Stomach (tissue), 9 donors: Measurements from ENCODE around the gene PAQR5. TPM values are rescaled to one million over a fixed set of nuclear protein-coding genes. Genes with fewer than 3 reads are reported as not detected.
A peak's percentile ranks its signal among the peaks of the same experiment; 100 is the strongest.

Experiments
- DNase-seq, 2 donors: peaks; one replicate each; pipeline versions ENCODE4 v3.0.0 to v3.0.0-alpha.2; 2013 to 2019
- H3K27ac ChIP-seq, 5 donors: fragments of 200-600 bp in 4 of 5; sonication (generic) in 4 of 5; one replicate each; pipeline ENCODE4 v1.5.1; 2013 to 2019; ENCODE audit warnings: mild to moderate bottlenecking in 1 of 5, moderate library complexity in 1 of 5
- H3K27me3 ChIP-seq, 3 donors: fragments of 200-600 bp; sonication (generic); one replicate each; pipeline ENCODE4 v1.5.1; 2017 to 2019; ENCODE audit warnings: mixed run types in 1 of 3
- H3K36me3 ChIP-seq, 4 donors: fragments of 200-600 bp; sonication (generic); 1 replicate in 3 of 4; 2 replicates in 1 of 4; pipeline ENCODE4 v1.5.1; 2016 to 2019
- H3K4me1 ChIP-seq, 4 donors: fragments of 200-600 bp; sonication (generic); one replicate each; pipeline ENCODE4 v1.5.1; 2016 to 2019
- H3K4me3 ChIP-seq, 4 donors: fragments of 200-600 bp; sonication (generic) in 3 of 4; one replicate each; pipeline ENCODE4 v1.5.1; 2016 to 2019; ENCODE audit warnings: mild to moderate bottlenecking in 1 of 4
- H3K9me3 ChIP-seq, 4 donors: fragments of 200-600 bp; sonication (generic); one replicate each; pipeline ENCODE4 v1.5.1; 2016 to 2019
- CTCF ChIP-seq, 7 experiments: fragments of 450-650 bp in 4 of 7; fragments of 200-600 bp in 3 of 7; sonication (generic) in 3 of 7; IDR thresholded peaks; one replicate each; pipeline ENCODE4 v1.5.1; 2016 to 2019; ENCODE audit warnings: antibody characterized with exemption in 7 of 7, control low read depth in 2 of 7, mild to moderate bottlenecking in 1 of 7
- EP300 ChIP-seq: sonication (generic); formaldehyde crosslinking; IDR thresholded peaks from one replicate; pipeline ENCODE4 v1.6.1; 2017; ENCODE audit warnings: antibody characterized with exemption
- POLR2A ChIP-seq, 4 donors: fragments of 450-650 bp; IDR thresholded peaks; one replicate each; pipeline ENCODE4 v1.6.1; 2016; ENCODE audit warnings: antibody characterized with exemption in 4 of 4, control low read depth in 2 of 4, mild to moderate bottlenecking in 1 of 4, moderate library complexity in 1 of 4
- POLR2AphosphoS5 ChIP-seq, 3 donors: sonication (generic); formaldehyde crosslinking; IDR thresholded peaks; one replicate each; pipeline ENCODE4 v1.6.1; 2016; ENCODE audit warnings: antibody characterized with exemption in 3 of 3
- WGBS, 5 donors: extraction: QIAGEN DNeasy Blood & Tissue Kit in 3 of 5; methylation state at CpG; one replicate each; pipeline versions ENCODE4 v1.1.5 to v1.1.7; 2013 to 2018; 5-methylcytosine and 5-hydroxymethylcytosine counted together
- intact Hi-C: fragments of 100-400 bp; cut with DNase I; formaldehyde crosslinking; loops from one replicate; pipeline ENCODE4 v1.15.1; 2023; ENCODE audit warnings: low total_unique reads
- polyA plus RNA-seq, 3 donors: library from polyadenylated mRNA; stranded (reverse); fragments of 200-250 nt; gene quantifications; one replicate each; pipeline ENCODE4 v1.2.3, GENCODE V29; 2013
- total RNA-seq, 5 donors: library from RNA; depleted of rRNA; stranded (reverse); fragments of >200 nt; gene quantifications; one replicate each; pipeline versions ENCODE4 v1.1.0 to v1.2.3, GENCODE V29; 2014 to 2016
- donor health status: healthy with polysubstance abuse.
- donor health status: Bipolar disorder and iron deficiency.
- donor health status: healthy.

PAQR5 gene
- total and polyA plus RNA-seq, 8 donors = 3.6 to 37.9 (median 7.5) TPM; not detected in 1

- Histone ChIP-seq H3K4me1 (peaks cover 11 to 23% (median 18%) of the 10 kb centered on the region in 4 donors), H3K27ac (no peak overlapping the region), H3K36me3 (no peaks in the 10 kb centered on the region), H3K27me3 (no peaks in the 10 kb centered on the region), H3K4me3 (no peak overlapping the region), H3K9me3 (no peaks in the 10 kb centered on the region)
- intact Hi-C loops = no loop called here
- TF ChIP-seq EP300 (no peak), POLR2AphosphoS5 (IDR thresholded peaks at IDR 0.05) (no peak), CTCF (IDR thresholded peaks at IDR 0.05) (no peak), POLR2A (IDR thresholded peaks at IDR 0.05) (no peak)
- DNase-seq = no peak
Observed at GRCh38 chr15:69412274-69412673, 113.6 kb downstream of the PAQR5 start.

- Histone ChIP-seq H3K9me3 (no peaks in the 10 kb centered on the region), H3K4me1 (peaks cover 11 to 23% (median 18%) of the 10 kb centered on the region in 4 donors), H3K4me3 (no peak overlapping the region), H3K27me3 (no peaks in the 10 kb centered on the region), H3K36me3 (no peaks in the 10 kb centered on the region), H3K27ac (no peak overlapping the region)
- TF ChIP-seq EP300 (no peak), CTCF (IDR thresholded peaks at IDR 0.05) (no peak), POLR2A (IDR thresholded peaks at IDR 0.05) (no peak)
- WGBS, 5 donors = 62 to 83% (median 68%) methylated on average over 1 of the region's 1 CpG
- DNase-seq = no peak
- intact Hi-C loops = no loop called here
Observed at GRCh38 chr15:69412701-69413100, 114.0 kb downstream of the PAQR5 start.

- 1 to 4% (median 2%) methylated on average over 31 to 78 of the region's 78 CpGs for WGBS, 5 donors
- TF ChIP-seq CTCF (IDR thresholded peaks at IDR 0.05) = no peak
- TF ChIP-seq EP300 = no peak
- peak in 1 of 3 donors; percentile 66 for TF ChIP-seq POLR2AphosphoS5 (IDR thresholded peaks at IDR 0.05)
- H3K36me3 ChIP-seq = peaks cover 0 to 5% (median 2%) of the 10 kb centered on the region in 4 donors
- peak; percentile 91 to 98 for DNase-seq
- peak within 1 kb of the TSS in 4 of 5 donors; percentile 73 to 84 (median 82) for H3K27ac ChIP-seq
- no peaks in the 10 kb centered on the region for H3K27me3 ChIP-seq
- H3K4me3 ChIP-seq = peak within 1 kb of the TSS; percentile 82 to 99 (median 88)
- peaks cover 11 to 23% (median 18%) of the 10 kb centered on the region in 4 donors for H3K4me1 ChIP-seq
- intact Hi-C loops = no loop called here
- no peaks in the 10 kb centered on the region for H3K9me3 ChIP-seq
Observed at GRCh38 chr15:69413822-69414700, 115.3 kb downstream of the PAQR5 start, which contains the start of gene KIF23. Gene KIF23, plus strand, starts transcription at chr15:69414349. Its CDS starts 117 bp downstream, at chr15:69414466.

- 0 to 1% (median 1%) methylated on average over 27 to 29 of the region's 29 CpGs for WGBS, 5 donors
- intact Hi-C loops = no loop called here
- H3K27ac ChIP-seq = peak overlapping the region in 4 of 5 donors; percentile 73 to 84 (median 82)
Observed at GRCh38 chr15:69414701-69415167, 116.0 kb downstream of the PAQR5 start.

More at GRCh38 chr15:69414701-69415167, 116.0 kb downstream of the PAQR5 start:
- peak in 1 of 2 donors; percentile 80 for DNase-seq
- no peaks in the 10 kb centered on the region for H3K27me3 ChIP-seq
- H3K36me3 ChIP-seq = peaks cover 0 to 11% (median 2%) of the 10 kb centered on the region in 4 donors
- H3K4me1 ChIP-seq = peaks cover 11 to 23% (median 18%) of the 10 kb centered on the region in 4 donors
- H3K9me3 ChIP-seq = no peaks in the 10 kb centered on the region
- TF ChIP-seq EP300 = no peak
- no peak for TF ChIP-seq POLR2A (IDR thresholded peaks at IDR 0.05)
- peak in 2 of 3 donors; percentile 40 to 56 for TF ChIP-seq POLR2AphosphoS5 (IDR thresholded peaks at IDR 0.05)
- no peak for TF ChIP-seq CTCF (IDR thresholded peaks at IDR 0.05)
- peak overlapping the region; percentile 82 to 99 (median 88) for H3K4me3 ChIP-seq
